ENCODE measurements around the gene PRKN. TPM values are rescaled to one million over a fixed set of nuclear protein-coding genes. Genes with fewer than 3 reads are reported as not detected.

Gene PRKN
- total and polyA plus RNA-seq, 8 donors: 0.82 to 7.2 (median 2.9) TPM

DNA sequence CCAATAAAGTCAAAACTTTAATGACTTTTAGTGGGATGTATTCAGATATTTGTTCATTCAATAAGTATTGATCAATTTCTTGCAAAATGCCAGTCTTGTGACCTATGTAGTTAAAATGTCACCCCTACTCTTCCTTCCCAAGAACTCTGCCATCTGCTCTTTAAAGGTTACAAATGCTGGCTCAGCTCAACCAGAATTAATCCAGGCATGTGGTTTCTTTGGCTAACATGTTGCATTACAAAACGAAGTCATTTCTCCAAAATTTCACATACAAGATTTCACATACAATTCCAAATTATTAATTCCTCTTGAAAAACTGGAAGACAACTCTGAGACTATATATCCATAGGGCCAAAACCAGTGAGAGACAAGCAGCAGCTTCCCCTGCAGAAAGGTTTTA is 395.7 kb downstream of the PRKN start:
- no peaks in the 10 kb centered on the region for H3K4me1 ChIP-seq
- TF ChIP-seq, protein P1, sequence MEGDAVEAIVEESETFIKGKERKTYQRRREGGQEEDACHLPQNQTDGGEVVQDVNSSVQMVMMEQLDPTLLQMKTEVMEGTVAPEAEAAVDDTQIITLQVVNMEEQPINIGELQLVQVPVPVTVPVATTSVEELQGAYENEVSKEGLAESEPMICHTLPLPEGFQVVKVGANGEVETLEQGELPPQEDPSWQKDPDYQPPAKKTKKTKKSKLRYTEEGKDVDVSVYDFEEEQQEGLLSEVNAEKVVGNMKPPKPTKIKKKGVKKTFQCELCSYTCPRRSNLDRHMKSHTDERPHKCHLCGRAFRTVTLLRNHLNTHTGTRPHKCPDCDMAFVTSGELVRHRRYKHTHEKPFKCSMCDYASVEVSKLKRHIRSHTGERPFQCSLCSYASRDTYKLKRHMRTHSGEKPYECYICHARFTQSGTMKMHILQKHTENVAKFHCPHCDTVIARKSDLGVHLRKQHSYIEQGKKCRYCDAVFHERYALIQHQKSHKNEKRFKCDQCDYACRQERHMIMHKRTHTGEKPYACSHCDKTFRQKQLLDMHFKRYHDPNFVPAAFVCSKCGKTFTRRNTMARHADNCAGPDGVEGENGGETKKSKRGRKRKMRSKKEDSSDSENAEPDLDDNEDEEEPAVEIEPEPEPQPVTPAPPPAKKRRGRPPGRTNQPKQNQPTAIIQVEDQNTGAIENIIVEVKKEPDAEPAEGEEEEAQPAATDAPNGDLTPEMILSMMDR (IDR thresholded peaks at IDR 0.05): no peak
- DNase-seq (no peak), ATAC-seq (no peak), FAIRE-seq (no peak)
- no peaks in the 10 kb centered on the region for H3K27me3 ChIP-seq
- 79 to 84% methylated on average over 1 of the region's 1 CpG for WGBS, 2 donors
- H3K4me3 ChIP-seq: no peak overlapping the region
- H3K36me3 ChIP-seq: no peaks in the 10 kb centered on the region
- no peak overlapping the region for H3K27ac ChIP-seq
- intact Hi-C loops (cut with DNase I): no loop called here
- no peaks in the 10 kb centered on the region for H3K9me3 ChIP-seq

DNA sequence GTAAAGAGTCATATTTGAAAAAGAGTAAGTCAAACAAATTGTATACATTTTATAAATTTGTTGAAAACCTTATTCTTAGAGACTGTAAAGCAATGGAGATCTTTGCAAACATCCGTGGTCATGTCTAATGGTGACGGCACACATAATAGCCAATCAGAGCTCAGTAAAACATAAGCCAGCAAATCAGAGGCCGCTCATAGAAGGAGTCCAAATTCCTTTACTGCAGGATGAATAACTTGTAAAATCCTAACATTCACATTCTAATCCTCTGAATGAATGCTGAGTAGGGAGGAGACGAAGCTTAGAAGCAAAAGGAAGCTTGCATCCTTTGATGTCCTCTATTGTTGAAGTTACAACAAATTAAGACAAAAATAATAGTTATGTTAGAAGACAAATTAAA is 401.7 kb downstream of the PRKN start:
- Histone ChIP-seq H3K27me3 (no peaks in the 10 kb centered on the region), H3K9me3 (no peaks in the 10 kb centered on the region), H3K4me3 (no peak overlapping the region), H3K27ac (no peak overlapping the region), H3K4me1 (no peaks in the 10 kb centered on the region), H3K36me3 (no peaks in the 10 kb centered on the region)
- intact Hi-C loops (cut with DNase I): no loop called here
- 91 to 94% methylated on average over 4 of the region's 4 CpGs for WGBS, 2 donors
- DNase-seq (no peak), FAIRE-seq (no peak), ATAC-seq (no peak)
- TF ChIP-seq, protein P1 (IDR thresholded peaks at IDR 0.05): no peak

DNA sequence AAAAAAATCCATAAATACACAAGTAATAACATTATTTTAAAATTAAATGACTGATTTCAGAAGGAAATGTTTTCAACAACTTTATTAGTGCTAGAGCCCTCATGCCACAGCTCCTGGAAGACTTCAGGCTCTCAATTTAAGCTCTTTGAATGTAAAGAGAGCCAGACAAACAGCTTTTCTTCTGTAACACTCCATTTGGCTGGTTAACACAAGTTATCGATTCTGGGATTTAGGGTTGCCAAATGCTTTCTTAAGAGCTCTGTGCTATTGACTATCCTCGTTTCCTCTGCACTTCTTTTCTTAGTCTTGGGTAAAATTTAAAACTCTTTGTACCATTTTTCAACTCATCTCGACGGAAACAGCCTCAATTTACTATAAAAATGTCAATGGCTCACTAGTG is 402.5 kb downstream of the PRKN start:
- intact Hi-C loops (cut with DNase I): no loop called here
- Histone ChIP-seq H3K9me3 (no peaks in the 10 kb centered on the region), H3K4me3 (no peak overlapping the region), H3K4me1 (no peaks in the 10 kb centered on the region), H3K27me3 (no peaks in the 10 kb centered on the region), H3K36me3 (no peaks in the 10 kb centered on the region), H3K27ac (no peak overlapping the region)
- ATAC-seq (no peak), DNase-seq (no peak), FAIRE-seq (no peak)
- TF ChIP-seq, protein P1 (IDR thresholded peaks at IDR 0.05): no peak
- 58 to 69% methylated on average over 4 of the region's 4 CpGs for WGBS, 2 donors

DNA sequence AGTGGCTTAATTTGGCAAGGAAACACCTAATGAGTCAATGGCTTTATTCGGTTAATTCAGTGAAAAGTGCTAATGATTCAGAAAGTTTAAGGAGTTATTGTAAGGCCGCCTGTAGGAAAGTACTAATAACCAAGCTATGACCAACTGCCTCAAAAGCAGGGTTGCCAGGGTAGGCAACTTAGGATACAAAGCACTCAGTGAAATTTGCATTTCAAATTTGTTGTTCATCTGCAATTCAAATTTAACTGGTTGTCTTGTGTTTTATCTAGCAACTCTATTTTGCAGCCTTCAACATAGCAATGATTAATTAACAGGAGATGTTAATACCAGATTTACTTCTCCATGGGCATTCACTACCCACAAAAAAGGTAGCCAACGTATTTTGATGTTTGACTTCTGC is 412.3 kb downstream of the PRKN start:
- Histone ChIP-seq H3K4me1 (no peaks in the 10 kb centered on the region), H3K27me3 (no peaks in the 10 kb centered on the region), H3K36me3 (no peaks in the 10 kb centered on the region), H3K27ac (no peak overlapping the region), H3K4me3 (no peak overlapping the region), H3K9me3 (no peaks in the 10 kb centered on the region)
- WGBS, 2 donors: 85 to 91% methylated on average over 3 of the region's 3 CpGs
- TF ChIP-seq, protein P1 (IDR thresholded peaks at IDR 0.05): no peak
- ATAC-seq (no peak), FAIRE-seq (no peak), DNase-seq (no peak)
- intact Hi-C loops (cut with DNase I): no loop called here

DNA sequence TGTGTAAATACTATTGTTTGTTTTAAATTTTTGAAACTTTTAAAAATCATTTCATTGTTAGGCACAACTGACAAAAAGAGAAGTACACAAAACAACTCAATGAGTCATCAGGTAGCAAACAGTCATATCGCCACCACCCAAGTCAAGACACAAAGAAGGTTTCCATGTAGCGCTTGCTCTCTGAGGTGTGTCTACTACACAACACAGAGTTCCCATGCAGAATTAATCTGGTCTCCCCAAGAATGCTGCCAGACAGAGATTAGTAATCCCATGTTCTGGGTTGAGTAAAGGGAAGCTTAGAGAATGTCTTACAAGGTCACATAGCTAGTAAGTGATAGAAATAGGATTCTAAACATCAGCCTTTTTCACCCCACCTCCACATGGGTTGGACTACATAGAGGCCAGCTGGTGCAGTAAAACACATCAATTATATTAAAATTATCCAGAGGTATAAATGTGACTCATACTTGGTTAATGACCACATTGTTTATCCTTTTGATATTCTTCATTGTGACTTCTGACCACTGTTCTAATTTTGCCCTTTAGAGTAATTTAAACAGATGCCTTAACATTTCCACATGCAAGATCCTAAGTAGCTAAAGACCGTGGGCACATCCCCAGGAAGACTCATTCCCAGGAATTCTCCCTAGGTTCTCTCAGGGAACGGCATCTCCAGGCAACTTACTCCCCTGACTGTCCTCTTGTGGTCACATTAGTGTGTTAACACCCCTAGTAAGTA is 413.5 kb downstream of the PRKN start:
- WGBS, 2 donors: 91 to 92% methylated on average over 4 of the region's 4 CpGs
- TF ChIP-seq, protein P1 (IDR thresholded peaks at IDR 0.05): no peak
- H3K36me3 ChIP-seq: no peaks in the 10 kb centered on the region
- ATAC-seq (no peak), FAIRE-seq (no peak), DNase-seq (no peak)
- H3K4me1 ChIP-seq: no peaks in the 10 kb centered on the region
- no peaks in the 10 kb centered on the region for H3K27me3 ChIP-seq
- no peak overlapping the region for H3K27ac ChIP-seq
- H3K4me3 ChIP-seq: no peak overlapping the region
- intact Hi-C loops (cut with DNase I): no loop called here
- no peaks in the 10 kb centered on the region for H3K9me3 ChIP-seq

Data from pancreas (tissue), 10 donors.